ENCODE results near the gene TMEM132C.

DNA sequence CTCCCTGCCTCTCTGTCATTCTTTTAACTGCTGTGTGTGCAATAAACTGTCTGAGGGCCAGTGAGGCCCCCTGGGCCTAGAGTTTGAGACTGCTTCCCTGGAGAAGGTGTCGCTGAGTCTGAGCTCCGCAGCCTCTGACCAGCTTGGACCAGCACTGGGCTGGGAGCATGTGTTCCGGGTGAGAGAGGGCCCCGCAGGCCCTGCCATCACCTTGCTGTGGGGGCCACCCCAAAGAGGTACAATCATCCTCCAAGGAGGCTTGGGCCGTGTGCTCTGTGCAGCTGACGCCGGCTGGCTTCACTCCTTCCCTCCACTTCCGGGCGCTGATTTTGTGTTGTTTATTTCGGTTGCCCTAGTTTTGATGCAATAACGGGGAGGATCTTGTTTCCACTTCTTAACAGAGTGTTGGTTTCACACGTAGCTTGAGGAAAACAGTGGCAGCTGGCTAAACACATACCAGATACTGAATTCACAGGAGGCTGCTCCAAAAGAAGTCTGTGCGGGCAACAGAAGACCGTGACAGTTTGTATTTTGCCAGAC lies 121.6 kb downstream of the TMEM132C start:
- no peak for TF ChIP-seq FOXM1 (IDR thresholded peaks at IDR 0.05; ENCODE audit: borderline replicate concordance)
- no peak for TF ChIP-seq SP1 (IDR thresholded peaks at IDR 0.05)
